Activated CD4-positive, alpha-beta T cell treated with anti-CD3 and anti-CD28 coated beads, Interleukin-10, Interleukin-2, amounts not matched to agents 100 ng/mL and 50 ng/mL, durations not matched to agents 16 hours and 8 hours (primary cell): ENCODE results near the gene CIAO2B.

Source experiments
- DNase-seq: peaks from one replicate; pipeline ENCODE4 v3.0.0-alpha.2; 2020

The CIAO2B gene

GRCh38 chr16:66919569-66920298 lies 14.5 kb downstream of the CIAO2B start:
- no peak for DNase-seq

- DNase-seq, result no peak
Observed at GRCh38 chr16:66918803-66919568, 15.2 kb downstream of the CIAO2B start, which contains the start of gene CDH16. Gene CDH16 (minus strand): TSS chr16:66918885. CDS start chr16:66918065, 820 bp downstream.

GRCh38 chr16:66918355-66918754 lies 15.8 kb downstream of the CIAO2B start:
- no peak for DNase-seq

DNA sequence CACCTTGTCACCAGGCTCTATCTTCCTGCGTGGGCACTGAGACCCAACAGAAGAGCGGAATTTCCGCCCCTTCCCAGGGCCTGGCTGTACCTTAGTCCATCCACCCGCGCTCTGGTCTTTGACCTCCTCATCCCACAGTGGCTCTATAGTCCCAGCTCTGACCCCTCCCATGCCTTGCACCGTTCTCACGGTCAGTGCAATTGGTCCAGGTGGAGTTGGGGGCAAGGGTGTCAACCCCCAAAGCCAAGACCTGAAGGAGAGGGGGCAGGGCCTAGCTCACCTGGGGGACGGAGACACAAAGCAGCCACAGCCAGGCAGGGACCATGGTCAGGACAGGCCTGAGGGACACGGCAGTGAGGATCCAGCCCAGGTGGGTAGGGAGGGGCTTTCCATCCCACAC lies 16.5 kb downstream of the CIAO2B start:
- no peak for DNase-seq

DNA sequence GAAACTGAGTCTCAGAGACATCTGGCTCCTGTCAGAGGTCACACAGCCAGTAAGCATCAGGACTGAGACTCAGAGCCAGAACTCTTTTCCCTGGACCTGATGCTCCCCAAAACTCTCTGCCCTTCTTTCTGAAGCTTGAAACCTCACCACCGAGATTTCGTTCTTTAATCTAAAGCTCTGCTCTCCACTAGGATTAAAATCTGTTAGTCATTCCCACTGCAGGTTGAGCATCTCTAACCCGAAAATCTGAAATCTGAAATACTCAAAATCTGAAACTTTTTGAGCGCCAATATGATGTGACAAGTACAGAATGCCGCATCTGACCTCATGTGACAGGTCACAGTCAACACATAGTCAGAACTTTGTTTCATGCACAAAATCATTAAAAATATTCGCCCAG lies 17.7 kb downstream of the CIAO2B start:
- no peak for DNase-seq

DNA sequence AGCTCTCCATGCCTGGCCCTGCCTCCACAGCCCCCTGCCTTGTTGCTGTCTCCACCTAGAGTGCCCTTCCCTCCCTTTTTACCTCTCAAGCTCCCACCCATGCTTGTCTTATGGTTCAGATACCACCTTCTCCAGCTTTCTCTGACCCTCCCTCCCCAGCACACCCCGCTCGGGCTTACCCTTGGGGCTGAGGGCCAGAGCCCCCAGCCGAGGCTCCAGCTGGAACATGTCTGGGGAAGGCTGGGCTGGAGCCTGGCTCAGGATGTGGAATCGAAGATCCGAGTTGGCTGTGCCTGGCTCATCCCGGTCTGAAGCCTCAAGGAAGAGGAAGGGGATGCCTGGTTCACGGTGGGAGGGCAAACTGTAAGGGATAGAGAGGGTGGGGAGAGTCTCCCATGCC lies 19.2 kb downstream of the CIAO2B start:
- no peak for DNase-seq

GRCh38 chr16:66914541-66914940 lies 19.7 kb downstream of the CIAO2B start:
- no peak for DNase-seq

- DNase-seq, result no peak
Observed at GRCh38 chr16:66913711-66914110, 20.5 kb downstream of the CIAO2B start.

DNA sequence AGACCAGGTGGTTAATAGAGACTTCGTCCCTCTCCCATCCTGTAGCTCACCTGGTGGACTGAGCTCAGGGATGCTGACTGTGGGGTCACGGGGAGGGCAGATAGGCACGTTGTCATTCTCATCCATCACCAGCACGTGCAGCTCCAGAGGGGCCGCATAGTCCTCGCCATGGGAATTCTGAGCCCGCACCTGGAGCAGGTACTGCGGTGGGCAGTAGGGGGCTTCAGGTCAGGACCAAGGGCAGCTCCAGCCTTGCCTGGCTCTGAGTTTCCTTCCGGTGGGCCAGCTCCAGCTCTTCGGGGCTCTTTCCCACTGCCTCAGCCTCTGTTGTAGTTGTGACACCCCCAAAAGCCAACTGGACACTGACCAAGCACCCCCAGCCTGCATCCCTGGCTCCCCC lies 21.1 kb downstream of the CIAO2B start:
- no peak for DNase-seq

- no peak for DNase-seq
Observed at GRCh38 chr16:66911801-66912200, 22.4 kb downstream of the CIAO2B start.

- no peak for DNase-seq
Observed at GRCh38 chr16:66911112-66911511, 23.1 kb downstream of the CIAO2B start.

DNA sequence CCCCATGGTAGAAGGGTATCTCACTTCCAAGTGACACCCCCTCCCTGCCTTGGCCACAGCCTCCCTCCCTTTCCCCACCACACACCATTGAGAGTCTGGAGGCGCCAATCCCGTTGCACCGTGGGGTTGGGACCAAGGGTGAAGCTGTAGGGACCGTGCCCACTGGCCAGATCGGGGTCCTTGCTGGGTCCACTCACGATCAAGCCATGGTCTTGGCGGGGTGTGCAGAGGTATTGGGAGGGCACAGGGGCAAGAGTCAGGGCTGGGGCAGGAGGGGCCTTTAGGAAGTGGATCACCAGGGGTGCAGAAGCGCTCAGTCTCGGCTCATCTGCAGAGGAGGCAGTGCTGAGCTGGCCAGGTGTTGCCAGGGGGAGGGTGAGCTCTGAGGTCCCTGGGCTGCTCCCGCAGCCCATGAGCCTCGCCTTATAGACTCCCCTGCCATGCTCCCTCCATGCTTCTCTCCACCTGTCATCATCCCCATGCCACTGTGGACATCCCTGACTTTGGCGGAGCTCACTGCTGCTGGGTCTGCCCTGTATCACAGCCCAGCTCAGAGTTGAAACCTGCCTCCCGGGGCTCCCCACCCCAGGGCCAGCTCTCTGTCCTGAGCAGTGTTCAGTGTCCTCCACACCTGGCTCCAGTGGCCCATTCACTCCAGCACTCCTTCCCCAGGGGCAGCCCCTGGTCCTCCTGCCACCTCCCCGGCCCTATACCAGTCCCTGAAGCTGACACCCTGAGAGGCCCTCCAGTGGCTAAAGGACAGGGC lies 23.8 kb downstream of the CIAO2B start:
- no peak for DNase-seq

- no peak for DNase-seq
Observed at GRCh38 chr16:66908762-66909559, 25.2 kb downstream of the CIAO2B start.

GRCh38 chr16:66908116-66908515 lies 26.1 kb downstream of the CIAO2B start:
- no peak for DNase-seq

- no peak for DNase-seq
Observed at GRCh38 chr16:66906916-66907836, 27.0 kb downstream of the CIAO2B start.

GRCh38 chr16:66905633-66906539 lies 28.3 kb downstream of the CIAO2B start:
- DNase-seq, result peak; percentile 36

DNA sequence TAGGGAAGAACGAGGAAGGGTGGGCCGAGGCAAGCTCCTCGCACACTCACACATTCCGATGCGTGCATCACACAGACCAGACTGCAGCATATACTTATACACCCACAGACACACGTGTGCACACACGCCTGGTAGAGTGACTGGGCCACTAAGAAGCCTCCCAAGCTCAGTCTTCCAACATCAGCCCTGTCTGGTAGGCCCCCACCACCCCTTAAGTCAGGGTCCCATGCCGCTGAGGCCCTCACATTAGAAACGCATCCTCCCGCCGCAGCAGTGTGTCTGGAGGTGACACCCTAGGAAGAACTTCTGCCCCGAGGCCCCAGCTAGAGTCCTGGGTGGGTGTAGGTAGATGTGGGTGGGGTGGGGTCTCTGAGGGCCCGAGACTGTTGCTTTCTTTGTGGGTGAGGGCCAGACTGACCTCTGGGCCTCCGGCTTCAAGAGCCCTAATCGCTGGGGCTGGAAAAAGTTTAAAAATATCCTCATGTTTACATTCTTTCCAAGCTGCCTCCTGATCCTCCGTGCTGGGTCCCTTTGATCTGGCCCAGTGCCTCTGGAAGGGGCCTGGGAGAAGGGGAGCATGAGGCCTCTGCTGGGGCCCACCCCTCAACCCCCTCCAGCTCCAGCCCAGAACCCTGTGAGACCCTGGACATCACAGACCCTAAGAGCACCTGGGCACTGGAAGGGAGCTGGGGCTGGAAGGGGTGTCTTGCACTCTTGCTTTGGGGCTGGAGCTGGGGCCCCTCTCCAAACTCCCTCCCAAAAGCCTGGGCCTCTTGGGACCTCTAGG lies 29.2 kb downstream of the CIAO2B start:
- no peak for DNase-seq

DNA sequence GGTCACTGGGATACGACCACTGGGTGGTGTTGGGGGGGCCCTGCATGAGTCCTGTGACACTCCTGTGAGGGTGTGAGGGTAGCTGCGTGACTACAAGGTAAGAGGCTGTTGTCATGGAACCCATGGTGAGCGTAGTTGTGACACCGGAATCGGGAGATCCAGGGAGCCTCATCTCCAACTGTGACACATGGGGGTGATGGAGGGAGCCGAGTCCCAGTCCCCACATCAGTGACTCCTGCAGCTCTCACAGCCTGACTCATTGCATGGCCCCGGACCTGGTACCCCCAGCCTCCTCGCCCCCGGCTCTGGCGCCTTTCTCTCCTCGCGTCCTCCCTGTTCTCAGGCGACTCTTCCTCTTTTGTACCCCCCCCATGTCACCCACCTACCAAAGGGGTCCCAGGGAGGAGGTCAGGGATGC lies 29.8 kb downstream of the CIAO2B start:
- DNase-seq, result no peak
